H9 (cell line): ENCODE measurements around the gene PHACTR2. TPM values are rescaled to one million over a fixed set of nuclear protein-coding genes. Genes with fewer than 3 reads are reported as not detected.
A peak's percentile ranks its signal among the peaks of the same experiment; 100 is the strongest.

Experiments
- DNase-seq: peaks from one replicate; pipeline ENCODE4 v3.0.0-alpha.2; 2017
- H2AFZ ChIP-seq: one replicate; pipeline ENCODE4 v1.6.1; 2013; ENCODE audit warnings: mild to moderate bottlenecking, low read length, control low read depth, moderate library complexity
- H2AK5ac ChIP-seq: 2 replicates; pipeline ENCODE4 v1.6.1; 2013; ENCODE audit warnings: low read length, control low read depth, mixed read lengths; ENCODE audit not compliant: insufficient read length
- H2BK120ac ChIP-seq: one replicate; pipeline ENCODE4 v1.6.1; 2013; ENCODE audit warnings: low read depth, mild to moderate bottlenecking, low read length, control low read depth, inconsistent platforms; ENCODE audit not compliant: poor library complexity, severe bottlenecking
- H2BK12ac ChIP-seq: 2 replicates; pipeline ENCODE4 v1.6.1; 2013; ENCODE audit warnings: low read length, control low read depth, mixed read lengths, low read depth; ENCODE audit not compliant: insufficient read length
- H2BK15ac ChIP-seq: 2 replicates; pipeline ENCODE4 v1.6.1; 2013; ENCODE audit warnings: low read depth, low read length, control low read depth
- H2BK20ac ChIP-seq: one replicate; pipeline ENCODE4 v1.6.1; 2013; ENCODE audit warnings: low read depth, mild to moderate bottlenecking, low read length, control low read depth, inconsistent platforms; ENCODE audit not compliant: poor library complexity, severe bottlenecking
- H2BK5ac ChIP-seq: 2 replicates; pipeline ENCODE4 v1.6.1; 2013; ENCODE audit warnings: low read length, control low read depth, mixed read lengths; ENCODE audit not compliant: insufficient read length
- H3K14ac ChIP-seq: 2 replicates; pipeline ENCODE4 v1.6.1; 2013; ENCODE audit warnings: low read length, control low read depth; ENCODE audit not compliant: insufficient read depth
- H3K18ac ChIP-seq: 2 replicates; pipeline ENCODE4 v1.6.1; 2013; ENCODE audit warnings: low read depth, mild to moderate bottlenecking, mixed read lengths, low read length, control low read depth; ENCODE audit not compliant: insufficient read length
- H3K23ac ChIP-seq: 2 replicates; pipeline ENCODE4 v1.6.1; 2013; ENCODE audit warnings: low read length, control low read depth, mixed read lengths, low read depth; ENCODE audit not compliant: insufficient read length
- H3K23me2 ChIP-seq: 2 replicates; pipeline ENCODE4 v1.6.1; 2013; ENCODE audit warnings: low read depth, mild to moderate bottlenecking, mixed read lengths, low read length, control low read depth; ENCODE audit not compliant: insufficient read length, poor library complexity, severe bottlenecking
- H3K27ac ChIP-seq: 2 replicates; pipeline ENCODE4 v1.5.1; 2013; ENCODE audit warnings: low read length, control low read depth, mixed read lengths, low read depth; ENCODE audit not compliant: insufficient read length
- H3K27me3 ChIP-seq: 2 replicates; pipeline ENCODE4 v1.6.1; 2013; ENCODE audit warnings: low read length, control low read depth, inconsistent platforms; ENCODE audit not compliant: insufficient read depth
- H3K4ac ChIP-seq: 2 replicates; pipeline ENCODE4 v1.6.1; 2013; ENCODE audit warnings: low read depth, mild to moderate bottlenecking, control low read depth, inconsistent platforms, low read length, moderate library complexity
- H3K4me1 ChIP-seq: 2 replicates; pipeline ENCODE4 v1.6.1; 2013; ENCODE audit warnings: low read length, control low read depth, inconsistent platforms; ENCODE audit not compliant: insufficient read depth
- H3K4me2 ChIP-seq: 2 replicates; pipeline ENCODE4 v1.6.1; 2013; ENCODE audit warnings: low read length, control low read depth, mixed read lengths; ENCODE audit not compliant: insufficient read length, insufficient read depth
- H3K56ac ChIP-seq: 2 replicates; pipeline ENCODE4 v1.6.1; 2013; ENCODE audit warnings: low read depth, mild to moderate bottlenecking, mixed read lengths, low read length, control low read depth; ENCODE audit not compliant: insufficient read length
- H3K79me1 ChIP-seq: 2 replicates; pipeline ENCODE4 v1.6.1; 2013; ENCODE audit warnings: low read depth, mild to moderate bottlenecking, moderate library complexity, low read length, control low read depth, inconsistent platforms; ENCODE audit not compliant: insufficient read depth, poor library complexity, severe bottlenecking
- H3K79me2 ChIP-seq: 2 replicates; pipeline ENCODE4 v1.6.1; 2013; ENCODE audit warnings: low read length, control low read depth, inconsistent platforms; ENCODE audit not compliant: insufficient read depth
- H3K9ac ChIP-seq: 2 replicates; pipeline ENCODE4 v1.6.1; 2013; ENCODE audit warnings: low read length, control low read depth, mixed read lengths; ENCODE audit not compliant: insufficient read length; ENCODE audit errors: extremely low read depth
- H3K9me3 ChIP-seq: one replicate; pipeline ENCODE4 v1.6.1; 2013; ENCODE audit warnings: low read depth, low read length, inconsistent platforms; ENCODE audit not compliant: control insufficient read depth
- H3T11ph ChIP-seq: one replicate; pipeline ENCODE4 v1.6.1; 2013; ENCODE audit warnings: mild to moderate bottlenecking, low read length, control low read depth, inconsistent platforms
- H4K20me1 ChIP-seq: one replicate; pipeline ENCODE4 v1.6.1; 2013; ENCODE audit not compliant: control insufficient read depth, insufficient read length, insufficient read depth
- H4K5ac ChIP-seq: 2 replicates; pipeline ENCODE4 v1.6.1; 2013; ENCODE audit warnings: low read depth, mild to moderate bottlenecking, mixed read lengths, low read length, control low read depth; ENCODE audit not compliant: insufficient read length
- H4K8ac ChIP-seq: replicated peaks from 2 replicates; pipeline ENCODE4 v1.6.1; 2013; ENCODE audit warnings: low read length, control low read depth, mixed read lengths, low read depth; ENCODE audit not compliant: insufficient read length
- H4K91ac ChIP-seq: 2 replicates; pipeline ENCODE4 v1.6.1; 2013; ENCODE audit warnings: low read depth, mild to moderate bottlenecking, moderate library complexity, mixed read lengths, low read length, control low read depth; ENCODE audit not compliant: insufficient read length
- H3K27ac Mint-ChIP-seq, 3 experiments: 2 replicates in 2 of 3; 3 replicates in 1 of 3; pipeline ENCODE4 v1.8.0; 2020 to 2021; ENCODE audit warnings: mixed read lengths in 3 of 3, mild to moderate bottlenecking in 1 of 3, moderate library complexity in 1 of 3
- H3K27me3 Mint-ChIP-seq: 2 replicates; pipeline ENCODE4 v1.8.0; 2021; ENCODE audit warnings: low read depth, mild to moderate bottlenecking, moderate library complexity, mixed read lengths
- H3K36me3 Mint-ChIP-seq, 3 experiments: 2 replicates in 2 of 3; 3 replicates in 1 of 3; pipeline ENCODE4 v1.8.0; 2020 to 2021; ENCODE audit warnings: low read depth in 3 of 3, mixed read lengths in 3 of 3; ENCODE audit not compliant: insufficient read depth in 1 of 3
- H3K4me1 Mint-ChIP-seq, 2 experiments: 2 replicates each; pipeline ENCODE4 v1.8.0; 2020; ENCODE audit warnings: mixed read lengths in 2 of 2
- H3K4me3 Mint-ChIP-seq, 2 experiments: 2 replicates in 1 of 2; 3 replicates in 1 of 2; pipeline ENCODE4 v1.8.0; 2020 to 2021; ENCODE audit warnings: mild to moderate bottlenecking in 2 of 2, mixed read lengths in 2 of 2, moderate library complexity in 1 of 2
- H3K9me3 Mint-ChIP-seq, 2 experiments: 2 replicates in 1 of 2; 3 replicates in 1 of 2; pipeline ENCODE4 v1.8.0; 2020; ENCODE audit warnings: mild to moderate bottlenecking in 2 of 2, mixed read lengths in 2 of 2, moderate library complexity in 1 of 2
- CTCF ChIP-seq: fragments of 200-600 bp; sonication (generic); conservative IDR thresholded peaks from 3 replicates; pipeline ENCODE4 v1.8.0; 2021; ENCODE audit warnings: antibody characterized with exemption, mild to moderate bottlenecking
- WGBS: extraction: QIAGEN DNeasy Blood & Tissue Kit; methylation state at CpG from one replicate; pipeline ENCODE4 v1.1.7; 2013; ENCODE audit warnings: missing lambda C conversion rate, low lambda C conversion rate, mixed read lengths; ENCODE audit not compliant: insufficient read length; ENCODE audit errors: extremely low coverage; 5-methylcytosine and 5-hydroxymethylcytosine counted together
- total RNA-seq: library from RNA; stranded (reverse); gene quantifications from 2 replicates; pipeline ENCODE4 v1.2.1, GENCODE V29; 2021

Gene PHACTR2
- total RNA-seq, 1 experiment from 2014 or later: 131 TPM

DNA sequence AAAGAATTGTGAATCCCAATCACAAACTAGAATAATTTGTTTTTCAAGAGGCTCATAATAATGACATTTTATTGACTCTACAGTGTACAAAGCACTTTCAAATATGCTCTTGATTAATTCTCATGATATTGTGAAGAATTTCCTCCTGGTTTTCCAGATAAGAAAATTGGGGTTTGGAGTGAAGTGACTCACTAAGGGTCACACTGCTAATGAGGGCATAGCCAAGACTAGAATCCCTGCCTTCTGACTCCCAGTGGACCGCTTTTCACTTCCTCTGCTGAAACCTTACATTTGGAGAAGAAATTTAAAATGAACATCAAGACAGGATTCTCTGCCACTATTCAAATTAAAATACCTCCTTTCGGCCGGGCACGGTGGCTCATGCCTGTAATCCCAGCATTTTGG is 127.1 kb downstream of the PHACTR2 start:
- no peak overlapping the region for H2AK5ac ChIP-seq

More for the DNA sequence above, 127.1 kb downstream of the PHACTR2 start:
- Histone ChIP-seq H3K27ac (no peak overlapping the region), H2BK12ac (no peak overlapping the region), H3K23me2 (no peaks in the 10 kb centered on the region), H3K4me1 (no peaks in the 10 kb centered on the region; the same call in 1 of the 2 replicates), H2BK5ac (no peak overlapping the region), H3K9ac (no peak overlapping the region), H2AFZ (no peak overlapping the region), H3K4ac (no peak overlapping the region), H3K14ac (no peak overlapping the region), H3K27me3 (no peaks in the 10 kb centered on the region), H3K4me2 (no peak overlapping the region), H4K20me1 (no peaks in the 10 kb centered on the region), H4K8ac (no peak overlapping the region), H3K56ac (no peak overlapping the region), H3K23ac (no peak overlapping the region), H3K79me2 (no peaks in the 10 kb centered on the region), H4K5ac (no peak overlapping the region), H3K18ac (no peak overlapping the region), H2BK20ac (no peak overlapping the region), H2BK15ac (no peak overlapping the region), H4K91ac (no peak overlapping the region), H3K9me3 (no peaks in the 10 kb centered on the region), H3T11ph (no peak overlapping the region), H2BK120ac (no peak overlapping the region), H3K79me1 (no peaks in the 10 kb centered on the region)
- WGBS: no CpG with 5 or more reads among the region's 4 CpGs
- DNase-seq: no peak
- peaks cover 8% of the 10 kb centered on the region in 2 experiments; a peak in 4 of 5 replicates for H3K9me3 Mint-ChIP-seq
- no peak overlapping the region for H3K4me3 Mint-ChIP-seq
- peak overlapping the region in 1 of 3 experiments; percentile 28; a peak in 1 of 7 replicates for H3K27ac Mint-ChIP-seq
- peaks cover 14 to 73% (median 50%) of the 10 kb centered on the region in 3 experiments for H3K36me3 Mint-ChIP-seq
- no peak for TF ChIP-seq CTCF
- peaks cover 12 to 14% of the 10 kb centered on the region in 2 experiments for H3K4me1 Mint-ChIP-seq
- no peaks in the 10 kb centered on the region for H3K27me3 Mint-ChIP-seq
